Uterus (tissue), 4 donors: Measurements from ENCODE around the gene TSHZ1. TPM values are rescaled to one million over a fixed set of nuclear protein-coding genes. Genes with fewer than 3 reads are reported as not detected.

ENCODE experiments used
- DNase-seq, 2 donors: peaks; one replicate each; pipeline ENCODE4 v3.0.0-alpha.2; 2019 to 2020
- H3K27ac ChIP-seq, 2 donors: fragments of 200-600 bp; sonication (generic); 1 replicate in 1 of 2; 2 replicates in 1 of 2; pipeline ENCODE4 v1.5.1; 2016 to 2018
- H3K27me3 ChIP-seq, 2 donors: fragments of 200-600 bp; sonication (generic); one replicate each; pipeline ENCODE4 v1.5.1; 2018 to 2019; ENCODE audit warnings: control low read depth in 1 of 2
- H3K36me3 ChIP-seq, 2 donors: fragments of 200-600 bp; sonication (generic); one replicate each; pipeline ENCODE4 v1.5.1; 2019; ENCODE audit warnings: control low read depth in 1 of 2
- H3K4me1 ChIP-seq, 2 donors: fragments of 200-600 bp; sonication (generic); one replicate each; pipeline ENCODE4 v1.5.1; 2018 to 2019; ENCODE audit warnings: control low read depth in 1 of 2
- H3K4me3 ChIP-seq, 2 donors: fragments of 200-600 bp; sonication (generic); 1 replicate in 1 of 2; 2 replicates in 1 of 2; pipeline ENCODE4 v1.5.1; 2018 to 2019; ENCODE audit warnings: mild to moderate bottlenecking in 1 of 2
- H3K9me3 ChIP-seq, 2 donors: fragments of 200-600 bp; sonication (generic); one replicate each; pipeline ENCODE4 v1.5.1; 2019; ENCODE audit warnings: control low read depth in 1 of 2
- CTCF ChIP-seq, 4 experiments: fragments of 200-600 bp in 2 of 4; fragments of 450-650 bp in 2 of 4; sonication (generic) in 2 of 4; IDR thresholded peaks; one replicate each; pipeline ENCODE4 v1.5.1; 2016 to 2019; ENCODE audit warnings: antibody characterized with exemption in 4 of 4, mild to moderate bottlenecking in 2 of 4, moderate library complexity in 1 of 4
- POLR2A ChIP-seq, 2 donors: fragments of 450-650 bp; IDR thresholded peaks; one replicate each; pipeline ENCODE4 v1.6.1; 2016; ENCODE audit warnings: antibody characterized with exemption in 2 of 2, mild to moderate bottlenecking in 1 of 2, moderate library complexity in 1 of 2
- intact Hi-C: fragments of 100-400 bp; cut with DNase I; formaldehyde crosslinking; loops from one replicate; pipeline ENCODE4 v1.15.1; 2023; ENCODE audit warnings: low total_unique reads
- total RNA-seq, 4 donors: library from RNA; depleted of rRNA in 3 of 4; stranded (reverse); fragments of >200 nt in 3 of 4; gene quantifications; one replicate each; pipeline versions ENCODE4 v1.1.0 to v1.2.4, GENCODE V29; 2014 to 2023
- donor health status: DM: yes; HTN: yes; CAD: no.

TSHZ1 gene
- total RNA-seq, 4 donors from 2014 or later = 10.0 to 31.9 (median 21.4) TPM

- intact Hi-C loops = no loop called here
- Histone ChIP-seq H3K4me1 (no peaks in the 10 kb centered on the region), H3K27me3 (no peaks in the 10 kb centered on the region), H3K36me3 (no peaks in the 10 kb centered on the region), H3K4me3 (no peak overlapping the region), H3K9me3 (no peaks in the 10 kb centered on the region), H3K27ac (no peak overlapping the region)
- DNase-seq = no peak
- TF ChIP-seq CTCF (IDR thresholded peaks at IDR 0.05) (no peak), POLR2A (IDR thresholded peaks at IDR 0.05) (no peak)
Observed at GRCh38 chr18:75335511-75335910, 124.9 kb downstream of the TSHZ1 start.

- H3K4me1 ChIP-seq = no peaks in the 10 kb centered on the region
- H3K4me3 ChIP-seq = no peak overlapping the region
- TF ChIP-seq POLR2A (IDR thresholded peaks at IDR 0.05) (no peak), CTCF (IDR thresholded peaks at IDR 0.05) (no peak)
- no peaks in the 10 kb centered on the region for H3K36me3 ChIP-seq
- H3K9me3 ChIP-seq = no peaks in the 10 kb centered on the region
- no peak for DNase-seq
- H3K27ac ChIP-seq = no peak overlapping the region
- no peaks in the 10 kb centered on the region for H3K27me3 ChIP-seq
- intact Hi-C loops = no loop called here
Observed at GRCh38 chr18:75336767-75337166, 126.2 kb downstream of the TSHZ1 start.

DNA sequence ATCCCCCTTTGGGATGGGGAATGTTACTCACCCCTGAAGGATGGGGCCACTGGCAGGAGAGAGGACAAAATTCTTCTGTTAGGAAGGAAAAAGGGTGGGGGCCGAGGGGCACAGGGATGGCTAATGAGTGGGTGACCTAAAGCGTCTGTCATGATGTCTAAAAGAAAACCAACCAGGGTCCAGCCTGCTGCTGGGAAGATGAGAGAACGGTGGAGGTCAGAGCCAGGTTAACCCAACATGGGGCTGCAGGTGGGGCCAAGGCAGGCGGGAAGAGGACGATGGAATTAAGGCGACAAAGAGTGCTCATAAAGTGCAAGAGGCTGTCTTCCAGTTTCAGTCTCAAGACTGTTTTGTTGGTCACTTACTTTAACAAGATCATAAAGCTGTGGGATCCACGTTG lies 126.8 kb downstream of the TSHZ1 start:
- no peaks in the 10 kb centered on the region for H3K36me3 ChIP-seq
- DNase-seq = no peak
- H3K27ac ChIP-seq = no peak overlapping the region
- H3K4me1 ChIP-seq = no peaks in the 10 kb centered on the region
- intact Hi-C loops = no loop called here
- TF ChIP-seq POLR2A (IDR thresholded peaks at IDR 0.05) (no peak), CTCF (IDR thresholded peaks at IDR 0.05) (no peak)
- H3K27me3 ChIP-seq = no peaks in the 10 kb centered on the region
- H3K4me3 ChIP-seq = no peak overlapping the region
- H3K9me3 ChIP-seq = no peaks in the 10 kb centered on the region

GRCh38 chr18:75338631-75339030 lies 128.0 kb downstream of the TSHZ1 start:
- Histone ChIP-seq H3K4me1 (no peaks in the 10 kb centered on the region), H3K27me3 (no peaks in the 10 kb centered on the region), H3K27ac (no peak overlapping the region), H3K4me3 (no peak overlapping the region), H3K9me3 (no peaks in the 10 kb centered on the region), H3K36me3 (no peaks in the 10 kb centered on the region)
- intact Hi-C loops = no loop called here
- DNase-seq = no peak
- TF ChIP-seq POLR2A (IDR thresholded peaks at IDR 0.05) = no peak
- no peak for TF ChIP-seq CTCF (IDR thresholded peaks at IDR 0.05)

Other genes starting within 250 kb of the TSHZ1 start
- 10 to 100 TPM in 3 of 4 donors, 1 to 10 TPM in 1; 4.9 to 30.8 (median 21.7) TPM for gene PTGR3, start 1.7 kb upstream of the TSHZ1 start, total RNA-seq
- gene SMIM21, start 216.9 kb downstream of the TSHZ1 start, total RNA-seq = not detected